ENCODE data around the gene SYPL2. TPM values are rescaled to one million over a fixed set of nuclear protein-coding genes. Genes with fewer than 3 reads are reported as not detected.

Gene SYPL2
- total RNA-seq, 2 experiments from 2014 or later, result not detected

DNA sequence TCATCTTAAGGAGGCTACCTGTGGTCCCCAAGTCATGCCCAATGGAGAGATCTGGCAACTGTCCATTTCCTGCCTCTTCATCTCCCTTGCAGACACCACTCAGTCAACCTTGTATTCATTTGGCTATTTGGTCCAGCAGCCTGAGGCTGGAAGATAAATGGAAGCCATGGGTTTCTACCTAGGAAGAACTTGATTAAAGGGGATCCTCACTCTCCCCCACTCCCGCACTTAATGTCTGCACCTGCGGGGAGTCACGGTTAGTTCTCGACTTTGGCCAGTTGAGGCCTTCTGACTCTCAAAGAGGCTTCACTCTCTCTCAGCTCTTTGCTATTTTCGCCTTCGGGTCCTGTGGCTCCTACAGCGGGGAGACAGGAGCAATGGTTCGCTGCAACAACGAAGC, 8.9 kb downstream of the SYPL2 start:
- DNase-seq (no peak), ATAC-seq (no peak)
- TF ChIP-seq, protein P1, sequence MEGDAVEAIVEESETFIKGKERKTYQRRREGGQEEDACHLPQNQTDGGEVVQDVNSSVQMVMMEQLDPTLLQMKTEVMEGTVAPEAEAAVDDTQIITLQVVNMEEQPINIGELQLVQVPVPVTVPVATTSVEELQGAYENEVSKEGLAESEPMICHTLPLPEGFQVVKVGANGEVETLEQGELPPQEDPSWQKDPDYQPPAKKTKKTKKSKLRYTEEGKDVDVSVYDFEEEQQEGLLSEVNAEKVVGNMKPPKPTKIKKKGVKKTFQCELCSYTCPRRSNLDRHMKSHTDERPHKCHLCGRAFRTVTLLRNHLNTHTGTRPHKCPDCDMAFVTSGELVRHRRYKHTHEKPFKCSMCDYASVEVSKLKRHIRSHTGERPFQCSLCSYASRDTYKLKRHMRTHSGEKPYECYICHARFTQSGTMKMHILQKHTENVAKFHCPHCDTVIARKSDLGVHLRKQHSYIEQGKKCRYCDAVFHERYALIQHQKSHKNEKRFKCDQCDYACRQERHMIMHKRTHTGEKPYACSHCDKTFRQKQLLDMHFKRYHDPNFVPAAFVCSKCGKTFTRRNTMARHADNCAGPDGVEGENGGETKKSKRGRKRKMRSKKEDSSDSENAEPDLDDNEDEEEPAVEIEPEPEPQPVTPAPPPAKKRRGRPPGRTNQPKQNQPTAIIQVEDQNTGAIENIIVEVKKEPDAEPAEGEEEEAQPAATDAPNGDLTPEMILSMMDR (IDR thresholded peaks at IDR 0.05), result no peak
- Mint-ChIP-seq H3K36me3 (ENCODE audit: low read depth) (no peaks in the 10 kb centered on the region), H3K4me1 (ENCODE audit: low read depth) (no peaks in the 10 kb centered on the region), H3K27ac (no peak overlapping the region), H3K9me3 (no peaks in the 10 kb centered on the region), H3K27me3 (peaks cover 24% of the 10 kb centered on the region), H3K4me3 (no peak overlapping the region)
- ChIA-PET POLR2A (interaction anchor here (1.2 kb wide), 1 partner anchor 19 kb away, joined by 3 read pairs; the partner anchor contains the start of gene CYB561D1), CTCF (interaction anchor here (0.9 to 1.0 kb wide), 2 partner anchors 11 to 57 kb away, joined by 4 to 6 read pairs; no protein-coding TSS in a partner anchor)
- intact Hi-C loops (cut with micrococcal nuclease), result no loop called here

DNA sequence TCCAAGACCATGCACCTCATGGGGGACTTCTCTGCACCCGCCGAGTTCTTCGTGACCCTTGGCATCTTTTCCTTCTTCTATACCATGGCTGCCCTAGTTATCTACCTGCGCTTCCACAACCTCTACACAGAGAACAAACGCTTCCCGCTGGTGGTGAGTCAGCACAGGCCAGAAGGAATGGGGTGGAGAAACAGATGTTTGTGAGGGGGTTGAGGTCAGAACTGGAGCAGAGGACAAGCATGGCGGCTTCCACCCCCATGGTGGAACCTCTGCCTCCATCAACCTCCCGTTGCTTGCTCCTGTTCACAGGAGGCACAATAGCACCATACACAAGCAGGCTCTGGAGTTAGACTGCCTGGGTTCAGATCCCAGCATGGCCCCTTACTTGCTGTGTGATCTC, 10.5 kb downstream of the SYPL2 start:
- TF ChIP-seq, protein P1 (IDR thresholded peaks at IDR 0.05), result no peak
- no peak for ATAC-seq
- Mint-ChIP-seq H3K9me3 (no peaks in the 10 kb centered on the region), H3K27me3 (peaks cover 16% of the 10 kb centered on the region), H3K4me3 (no peak overlapping the region), H3K27ac (no peak overlapping the region), H3K4me1 (ENCODE audit: low read depth) (no peaks in the 10 kb centered on the region), H3K36me3 (ENCODE audit: low read depth) (no peaks in the 10 kb centered on the region)
- no peak for DNase-seq
- intact Hi-C loops (cut with micrococcal nuclease), result no loop called here
- CTCF ChIA-PET, result interaction anchor here (1.2 kb wide), 1 partner anchor 55 kb away, joined by 3 read pairs; no protein-coding TSS in a partner anchor
- POLR2A ChIA-PET, result no interaction called here

DNA sequence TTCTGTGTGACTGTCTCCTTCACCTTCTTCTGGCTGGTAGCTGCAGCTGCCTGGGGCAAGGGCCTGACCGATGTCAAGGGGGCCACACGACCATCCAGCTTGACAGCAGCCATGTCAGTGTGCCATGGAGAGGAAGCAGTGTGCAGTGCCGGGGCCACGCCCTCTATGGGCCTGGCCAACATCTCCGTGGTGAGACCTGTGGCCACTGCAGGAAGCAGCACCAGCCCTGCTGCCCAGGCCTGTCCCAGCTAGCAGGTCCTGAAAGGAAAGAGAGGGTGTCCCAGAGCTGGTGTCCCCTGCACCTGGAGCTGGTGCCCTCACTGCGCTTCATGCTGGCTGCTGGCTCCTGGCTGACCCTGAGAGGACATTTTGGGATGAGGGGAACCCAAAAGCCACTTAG, 11.5 kb downstream of the SYPL2 start:
- ChIA-PET CTCF (interaction anchor here (1.0 to 2.6 kb wide), 3 partner anchors 8 to 54 kb away, joined by 3 to 13 read pairs (median 4); no protein-coding TSS in a partner anchor), POLR2A (no interaction called here)
- Mint-ChIP-seq H3K4me3 (no peak overlapping the region), H3K36me3 (ENCODE audit: low read depth) (no peaks in the 10 kb centered on the region), H3K4me1 (ENCODE audit: low read depth) (peaks cover 6% of the 10 kb centered on the region), H3K27me3 (peaks cover 10% of the 10 kb centered on the region), H3K9me3 (no peaks in the 10 kb centered on the region), H3K27ac (no peak overlapping the region)
- DNase-seq, result no peak
- no peak for ATAC-seq
- TF ChIP-seq, protein P1 (IDR thresholded peaks at IDR 0.05), result no peak
- intact Hi-C loops (cut with micrococcal nuclease), result no loop called here

DNA sequence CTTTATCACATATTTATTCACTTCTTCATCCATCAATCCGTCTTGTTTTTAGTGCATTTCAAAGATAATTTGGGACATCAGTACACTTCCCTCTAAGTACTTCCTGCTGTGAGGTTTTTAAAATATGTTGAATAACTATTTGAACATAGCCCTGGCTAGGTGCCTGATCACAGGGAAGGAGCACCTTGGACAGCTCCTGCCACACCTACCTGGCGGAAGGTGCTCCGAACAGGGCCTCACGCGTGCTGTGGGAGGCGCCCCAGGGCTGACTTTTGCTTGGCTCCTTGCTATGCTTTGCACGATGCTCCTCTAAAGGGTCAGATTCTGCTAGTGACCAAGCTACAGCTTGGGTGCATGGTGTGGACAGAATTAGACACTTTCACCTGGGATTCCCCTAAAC, 12.5 kb downstream of the SYPL2 start:
- H3K4me1 Mint-ChIP-seq (ENCODE audit: low read depth), result peaks cover 14% of the 10 kb centered on the region
- no peaks in the 10 kb centered on the region for H3K36me3 Mint-ChIP-seq (ENCODE audit: low read depth)
- intact Hi-C loops (cut with micrococcal nuclease), result no loop called here
- no peak overlapping the region for H3K4me3 Mint-ChIP-seq
- DNase-seq (peak; percentile 57), ATAC-seq (no peak)
- POLR2A ChIA-PET, result interaction anchor here (1.2 kb wide), 1 partner anchor 15 kb away, joined by 6 read pairs; the partner anchor contains the start of gene CYB561D1
- no peaks in the 10 kb centered on the region for H3K9me3 Mint-ChIP-seq
- CTCF ChIA-PET, result interaction anchor here (1.0 to 2.6 kb wide), 4 partner anchors 9 to 54 kb away, joined by 4 to 13 read pairs (median 10); partner anchors contain the start of gene CYB561D1
- TF ChIP-seq, protein P1 (IDR thresholded peaks at IDR 0.05), result no peak
- H3K27ac Mint-ChIP-seq, result no peak overlapping the region
- H3K27me3 Mint-ChIP-seq, result peaks cover 6% of the 10 kb centered on the region

DNA sequence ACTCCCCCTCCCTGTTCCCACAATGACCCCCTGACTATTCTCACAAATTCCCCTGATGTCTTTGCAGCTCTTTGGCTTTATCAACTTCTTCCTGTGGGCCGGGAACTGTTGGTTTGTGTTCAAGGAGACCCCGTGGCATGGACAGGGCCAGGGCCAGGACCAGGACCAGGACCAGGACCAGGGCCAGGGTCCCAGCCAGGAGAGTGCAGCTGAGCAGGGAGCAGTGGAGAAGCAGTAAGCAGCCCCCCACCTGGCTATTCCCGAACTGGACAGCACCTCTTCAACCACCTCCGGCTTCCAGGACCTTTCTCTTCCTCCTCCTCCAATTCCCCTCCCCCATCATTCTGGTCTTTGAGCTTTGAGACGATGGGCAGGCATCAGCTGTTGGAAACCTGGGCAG, 13.0 kb downstream of the SYPL2 start:
- no peaks in the 10 kb centered on the region for H3K36me3 Mint-ChIP-seq (ENCODE audit: low read depth)
- ATAC-seq (no peak), DNase-seq (no peak)
- ChIA-PET CTCF (interaction anchor here (1.6 to 2.6 kb wide), 3 partner anchors 12 to 53 kb away, joined by 9 to 13 read pairs (median 10); partner anchors contain the start of gene CYB561D1), POLR2A (interaction anchor here (0.6 to 1.2 kb wide), 2 partner anchors 15 to 90 kb away, joined by 3 to 6 read pairs; partner anchors contain the start of gene CYB561D1)
- intact Hi-C loops (cut with micrococcal nuclease), result no loop called here
- H3K27me3 Mint-ChIP-seq, result peaks cover 6% of the 10 kb centered on the region
- no peaks in the 10 kb centered on the region for H3K9me3 Mint-ChIP-seq
- peaks cover 14% of the 10 kb centered on the region for H3K4me1 Mint-ChIP-seq (ENCODE audit: low read depth)
- H3K27ac Mint-ChIP-seq, result no peak overlapping the region
- TF ChIP-seq, protein P1 (IDR thresholded peaks at IDR 0.05), result no peak
- no peak overlapping the region for H3K4me3 Mint-ChIP-seq
